Heart right ventricle (tissue), 16 donors: Measurements from ENCODE around the gene CDH13. TPM values are rescaled to one million over a fixed set of nuclear protein-coding genes. Genes with fewer than 3 reads are reported as not detected.
A peak's percentile ranks its signal among the peaks of the same experiment; 100 is the strongest.

ENCODE experiments used
- ATAC-seq, 8 donors: fragments of 200-7000 bp; cut with Tn5 transposase; one replicate each; pipeline ENCODE4 v1.9.1; 2020; ENCODE audit warnings: mild to moderate bottlenecking in 8 of 8, moderate library complexity in 8 of 8, moderate number of reproducible peaks in 1 of 8
- DNase-seq, 2 donors: peaks; one replicate each; pipeline ENCODE4 v3.0.0-alpha.2; 2020
- H3K27ac ChIP-seq, 10 donors: fragments of 200-600 bp; sonication (generic) in 2 of 10; one replicate each; pipeline versions ENCODE4 v1.5.0 to v1.8.0; 2020 to 2022; ENCODE audit warnings: mild to moderate bottlenecking in 3 of 10
- H3K27me3 ChIP-seq, 7 donors: fragments of 200-600 bp; one replicate each; pipeline ENCODE4 v1.8.0; 2021 to 2022; ENCODE audit warnings: mild to moderate bottlenecking in 2 of 7
- H3K36me3 ChIP-seq, 9 donors: fragments of 200-600 bp; sonication (generic) in 1 of 9; one replicate each; pipeline versions ENCODE4 v1.5.0 to v1.8.0; 2020 to 2022; ENCODE audit warnings: mild to moderate bottlenecking in 2 of 9
- H3K4me1 ChIP-seq, 9 donors: fragments of 200-600 bp; sonication (generic) in 1 of 9; one replicate each; pipeline versions ENCODE4 v1.5.0 to v1.8.0; 2020 to 2022; ENCODE audit warnings: mild to moderate bottlenecking in 4 of 9
- H3K4me3 ChIP-seq, 10 donors: fragments of 200-600 bp; sonication (generic) in 2 of 10; one replicate each; pipeline versions ENCODE4 v1.5.0 to v1.8.0; 2020 to 2022; ENCODE audit warnings: mild to moderate bottlenecking in 7 of 10, moderate library complexity in 2 of 10
- H3K9me3 ChIP-seq, 11 donors: fragments of 200-600 bp in 10 of 11; sonication (generic) in 2 of 11; one replicate each; pipeline versions ENCODE4 v1.5.0 to v1.8.0; 2013 to 2022; ENCODE audit warnings: mild to moderate bottlenecking in 2 of 11, control low read depth in 1 of 11, moderate library complexity in 1 of 11
- CTCF ChIP-seq, 9 donors: fragments of 200-600 bp; sonication (generic) in 2 of 9; IDR thresholded peaks; one replicate each; pipeline versions ENCODE4 v1.5.0 to v1.8.0; 2021 to 2022; ENCODE audit warnings: antibody characterized with exemption in 9 of 9, mild to moderate bottlenecking in 5 of 9, moderate library complexity in 1 of 9
- WGBS, 2 donors: extraction: QIAGEN DNeasy Blood & Tissue Kit; methylation state at CpG; one replicate each; pipeline ENCODE4 v1.1.7; 2013; ENCODE audit warnings: inconsistent platforms in 1 of 2; 5-methylcytosine and 5-hydroxymethylcytosine counted together
- intact Hi-C, 10 donors: fragments of 100-400 bp; cut with DNase I; formaldehyde crosslinking; loops; one replicate each; pipeline versions ENCODE4 v1.11.1 to v1.14.2; 2022
- polyA plus RNA-seq, 2 donors: library from polyadenylated mRNA; stranded (reverse); fragments of 200-250 nt; gene quantifications; one replicate each; pipeline ENCODE4 v1.2.3, GENCODE V29; 2013
- total RNA-seq, 10 donors: library from RNA; stranded (reverse); fragmentation: NEBNext Ultra II Directional in 3 of 10; extraction: Animal tissue kit (Norgen Biotek cat#: 25700) in 3 of 10; gene quantifications; one replicate each; pipeline versions ENCODE4 v1.2.1 to v1.2.4, GENCODE V29; 2021 to 2023
- donor health status: Arrhythmogenic right ventricular cardiomyopathy.
- donor health status: ischemic (EF 13 %, LVEDD 7.1; RV severe dilation, severe dysfunction).
- donor health status: healthy with polysubstance abuse.
- donor health status: DM: no; HTN: yes; CAD: no.
- donor health status: DM: no; HTN: no; CAD: no.
- donor health status: ischemic (EF 25% LVEDD 6.9; RV normal size, moderate dysfunction).
- donor health status: ischemic (EF 25% LVEDD 5.7; RV mildly dilated, moderate dysfunction).
- donor health status: healthy.
- donor health status: DM: yes; HTN: yes; CAD: no.
- donor health status: Ischemic cardiomyopathy.
- donor health status: ischemic (EF 35%, LVEDD 5.7; RV mildly dilated, moderate dysfunction).
- donor health status: nonischemic (EF 11% LVEDD 7.7; RV severe dilation, severe dysfunction).
- donor health status: DM: yes; HTN: yes; CAD: no.
- donor health status: PGD.
- donor health status: ischemic (EF 29% LVEDD 5.4; RV normal size, mild dysfunction).
- donor health status: nonischemic (EF 23%, LVEDD 6.1; RV moderate dilation, normal function).

Gene CDH13
- total and polyA plus RNA-seq, 12 donors: 15.5 to 221 (median 168) TPM

- Histone ChIP-seq H3K27ac (no peak overlapping the region), H3K9me3 (peaks cover 0 to 24% (median 0%) of the 10 kb centered on the region in 11 donors), H3K27me3 (no peaks in the 10 kb centered on the region), H3K36me3 (no peaks in the 10 kb centered on the region), H3K4me3 (no peak overlapping the region), H3K4me1 (peaks cover 0 to 8% (median 0%) of the 10 kb centered on the region in 9 donors)
- no peak for DNase-seq
- 82 to 84% methylated on average over 4 of the region's 4 CpGs for WGBS, 2 donors
- TF ChIP-seq CTCF (IDR thresholded peaks at IDR 0.05): no peak
- ATAC-seq: no peak
- intact Hi-C loops: no loop called here
These were observed 238.6 kb downstream of the CDH13 start for GRCh38 chr16:82865412-82865811.

- no peak for TF ChIP-seq CTCF (IDR thresholded peaks at IDR 0.05)
- intact Hi-C loops: no loop called here
- DNase-seq (no peak), ATAC-seq (no peak)
- peaks cover 0 to 8% (median 0%) of the 10 kb centered on the region in 9 donors for H3K4me1 ChIP-seq
- H3K36me3 ChIP-seq: no peaks in the 10 kb centered on the region
- no peak overlapping the region for H3K27ac ChIP-seq
- peaks cover 0 to 40% (median 3%) of the 10 kb centered on the region in 11 donors for H3K9me3 ChIP-seq
- 53 to 67% methylated on average over 1 of the region's 1 CpG for WGBS, 2 donors
- H3K4me3 ChIP-seq: no peak overlapping the region
- no peaks in the 10 kb centered on the region for H3K27me3 ChIP-seq
These were observed 240.7 kb downstream of the CDH13 start for GRCh38 chr16:82867485-82867884.

- TF ChIP-seq CTCF (IDR thresholded peaks at IDR 0.05): no peak
- Histone ChIP-seq H3K4me1 (peaks cover 0 to 16% (median 11%) of the 10 kb centered on the region in 9 donors), H3K27ac (peak overlapping the region in 3 of 10 donors; percentile 20 to 29 (median 20)), H3K27me3 (no peaks in the 10 kb centered on the region), H3K36me3 (no peaks in the 10 kb centered on the region), H3K4me3 (no peak overlapping the region), H3K9me3 (peaks cover 0 to 15% (median 3%) of the 10 kb centered on the region in 11 donors)
- ATAC-seq: peak in 5 of 8 donors; percentile 16 to 70 (median 50)
- 30 to 39% methylated on average over 7 of the region's 7 CpGs for WGBS, 2 donors
- intact Hi-C loops: no loop called here
- DNase-seq: no peak
These were observed 247.5 kb downstream of the CDH13 start for GRCh38 chr16:82874271-82874670.

GRCh38 chr16:82874672-82875071 lies 247.9 kb downstream of the CDH13 start:
- DNase-seq (no peak), ATAC-seq (no peak)
- TF ChIP-seq CTCF (IDR thresholded peaks at IDR 0.05): no peak
- Histone ChIP-seq H3K9me3 (peaks cover 0 to 15% (median 3%) of the 10 kb centered on the region in 11 donors), H3K36me3 (no peaks in the 10 kb centered on the region), H3K27me3 (no peaks in the 10 kb centered on the region), H3K4me3 (no peak overlapping the region), H3K27ac (peak overlapping the region in 3 of 10 donors; percentile 20 to 29 (median 20)), H3K4me1 (peaks cover 0 to 16% (median 11%) of the 10 kb centered on the region in 9 donors)
- intact Hi-C loops: no loop called here
- WGBS, 2 donors: 93 to 95% methylated on average over 1 of the region's 1 CpG
